GM18508 (cell line): Measurements from ENCODE around the gene RHPN2.

Source experiments
- ATAC-seq: cut with Tn5 transposase; IDR thresholded peaks from one replicate; pipeline ENCODE4 v1.9.1; 2021; ENCODE audit warnings: moderate number of reproducible peaks; ENCODE audit not compliant: insufficient read depth, unreplicated experiment

The RHPN2 gene

GRCh38 chr19:33064792-33065550 is at the start of gene RHPN2:
TSS of gene RHPN2 (minus strand) at chr19:33064888. CDS start at chr19:33064852, 36 bp downstream.
- no peak for ATAC-seq

GRCh38 chr19:33114312-33114711 is 49.6 kb upstream of the RHPN2 start:
- ATAC-seq: no peak

- no peak for ATAC-seq
These were observed 46.9 kb upstream of the RHPN2 start for GRCh38 chr19:33111587-33111986.

GRCh38 chr19:33110137-33110910 is 45.6 kb upstream of the RHPN2 start:
- no peak for ATAC-seq

GRCh38 chr19:33108161-33108560 is 43.5 kb upstream of the RHPN2 start:
- ATAC-seq: no peak

GRCh38 chr19:33102893-33103292 is 38.2 kb upstream of the RHPN2 start:
- no peak for ATAC-seq

- ATAC-seq: no peak
These were observed 36.4 kb upstream of the RHPN2 start for GRCh38 chr19:33100894-33101644.

GRCh38 chr19:33098055-33098534 is 33.4 kb upstream of the RHPN2 start:
- no peak for ATAC-seq

- ATAC-seq: no peak
These were observed 31.3 kb upstream of the RHPN2 start for GRCh38 chr19:33096005-33096404.

- no peak for ATAC-seq
These were observed 29.9 kb upstream of the RHPN2 start for GRCh38 chr19:33094436-33095067.

GRCh38 chr19:33093420-33094210 is 28.9 kb upstream of the RHPN2 start:
- no peak for ATAC-seq

GRCh38 chr19:33090179-33090578 is 25.5 kb upstream of the RHPN2 start:
- ATAC-seq: no peak

- ATAC-seq: no peak
These were observed 24.3 kb upstream of the RHPN2 start for GRCh38 chr19:33089010-33089409.

GRCh38 chr19:33086955-33087354 is 22.3 kb upstream of the RHPN2 start:
- ATAC-seq: no peak

GRCh38 chr19:33085570-33086128 is 21.0 kb upstream of the RHPN2 start:
- ATAC-seq: no peak

GRCh38 chr19:33080761-33081681 is 16.3 kb upstream of the RHPN2 start, which contains the start of gene GPATCH1:
TSS of gene GPATCH1 (plus strand) at chr19:33081181. CDS start at chr19:33081194, 13 bp downstream.
- no peak for ATAC-seq

- no peak for ATAC-seq
These were observed 10.8 kb upstream of the RHPN2 start for GRCh38 chr19:33075519-33075918.

- ATAC-seq: no peak
These were observed 7.2 kb upstream of the RHPN2 start for GRCh38 chr19:33071887-33072286.
